SK-N-DZ (cell line): ENCODE measurements around the gene STAM. TPM values are rescaled to one million over a fixed set of nuclear protein-coding genes. Genes with fewer than 3 reads are reported as not detected.
"Not testable (repeated sequence)": the region's sequence is repeated elsewhere in the genome, so short reads cannot be mapped to it uniquely, and the experiment has no call there.

Source experiments
- DNase-seq: peaks from one replicate; pipeline ENCODE4 v3.0.0-alpha.2; 2015; ENCODE audit warnings: low spot score
- polyA plus RNA-seq, 2 experiments: library from polyadenylated mRNA; depleted of rRNA; stranded (reverse); fragments of >200 nt; gene quantifications; 2 replicates each; pipeline ENCODE4 v1.2.3, GENCODE V29; 2014

The STAM gene
- polyA plus RNA-seq (2014; cell fraction: cytosol; rRNA removed), result 15.4 and 18.8 TPM in 2 replicates
- 8.8 and 10.8 TPM in 2 replicates for polyA plus RNA-seq (2014; cell fraction: nucleus; rRNA removed)

DNA sequence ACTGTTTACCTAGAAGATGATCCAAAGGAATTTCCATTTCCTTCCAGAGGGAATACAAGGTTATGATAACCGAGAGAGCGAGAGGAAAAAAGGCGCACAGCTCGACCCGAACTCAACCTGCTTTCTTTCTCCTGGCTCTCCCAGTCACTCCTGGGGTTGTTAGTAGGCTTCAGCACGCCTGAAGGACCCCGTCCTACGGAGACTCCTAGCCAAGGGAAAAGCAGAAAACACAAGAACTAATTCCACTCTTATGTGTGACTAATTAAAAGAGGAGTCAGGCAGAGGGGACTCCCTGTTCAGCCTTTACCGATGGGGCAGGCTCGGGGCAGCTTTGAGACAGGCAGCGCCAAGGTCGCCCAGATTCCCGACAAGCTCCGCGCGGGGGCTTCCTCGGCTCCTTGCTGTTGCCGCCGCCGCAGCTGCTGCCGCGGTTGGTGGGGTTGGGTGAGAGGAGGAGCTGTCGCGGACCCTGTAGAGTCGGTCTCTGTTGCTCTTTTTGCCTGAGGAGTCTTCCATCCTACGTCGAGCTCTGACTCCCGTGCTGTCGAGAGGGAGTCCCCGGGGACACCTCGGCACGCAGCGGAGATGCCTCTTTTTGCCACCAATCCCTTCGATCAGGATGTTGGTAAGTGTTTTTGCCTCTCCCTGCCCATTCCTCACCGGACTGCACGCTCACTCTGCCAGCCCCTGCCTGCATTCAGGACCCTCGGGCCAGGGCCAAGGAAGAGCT lies at the start of gene STAM:
TSS of gene STAM (plus strand) at position 397 of the 730 bp plus-strand sequence. CDS start at position 586, 189 bp downstream.
- DNase-seq, result peak; percentile 90

DNA sequence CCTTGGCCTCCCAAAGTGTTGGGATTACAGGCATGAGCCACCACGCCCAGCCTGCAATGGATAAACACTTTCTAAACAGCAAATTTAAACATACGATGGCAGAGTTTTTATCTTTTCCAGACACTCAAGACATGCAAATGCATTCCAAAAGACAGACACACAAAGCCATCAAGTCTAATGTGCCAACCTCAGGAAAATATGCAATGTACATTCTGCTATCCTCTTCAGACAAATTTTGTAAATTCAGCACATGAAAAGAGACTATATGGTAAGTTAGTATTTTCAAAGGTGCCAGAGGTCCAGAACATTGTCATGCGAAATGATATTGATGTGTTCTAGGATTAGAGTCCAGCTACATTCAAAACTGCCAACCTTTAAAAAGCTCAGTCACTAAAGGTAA lies 46.6 kb upstream of the STAM start:
- DNase-seq, result no peak

DNA sequence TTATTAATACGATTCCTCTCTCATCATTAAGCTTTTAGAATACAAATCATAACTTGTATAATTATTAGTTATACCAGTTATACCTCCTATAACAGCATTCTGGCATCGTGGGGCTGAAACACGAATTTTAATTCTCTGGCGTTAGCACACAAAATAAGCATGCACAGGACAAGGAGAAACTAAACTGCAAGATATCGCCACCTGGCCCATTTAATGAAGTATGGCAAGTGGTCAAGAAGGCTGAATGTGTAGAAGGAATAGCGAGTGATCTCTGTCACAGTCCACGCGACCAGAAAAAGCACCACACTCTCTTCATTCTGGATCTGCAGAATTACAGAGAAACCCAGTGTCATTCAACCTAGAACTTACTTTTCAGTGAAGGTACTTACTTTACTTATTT lies 44.9 kb upstream of the STAM start:
- DNase-seq, result no peak

DNA sequence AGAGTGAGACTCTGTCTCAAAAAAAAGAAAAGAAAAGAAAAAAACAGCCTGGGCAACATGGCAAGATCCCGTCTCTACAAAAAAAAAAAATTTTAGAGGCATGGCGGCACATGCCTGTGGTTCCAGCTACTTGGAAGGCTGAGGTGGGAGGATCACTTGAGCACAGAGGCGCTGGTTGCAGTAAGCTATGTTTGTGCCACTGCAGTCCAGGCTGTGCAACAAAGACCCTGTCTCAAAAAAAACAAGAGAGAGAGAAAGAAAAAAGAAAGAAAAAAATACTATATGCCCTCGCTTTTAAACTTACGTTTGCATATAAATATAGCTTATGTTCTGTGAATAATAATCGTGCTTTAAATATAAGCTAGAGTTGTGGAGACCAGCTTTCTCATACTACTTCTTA lies 38.0 kb upstream of the STAM start:
- no peak for DNase-seq

DNA sequence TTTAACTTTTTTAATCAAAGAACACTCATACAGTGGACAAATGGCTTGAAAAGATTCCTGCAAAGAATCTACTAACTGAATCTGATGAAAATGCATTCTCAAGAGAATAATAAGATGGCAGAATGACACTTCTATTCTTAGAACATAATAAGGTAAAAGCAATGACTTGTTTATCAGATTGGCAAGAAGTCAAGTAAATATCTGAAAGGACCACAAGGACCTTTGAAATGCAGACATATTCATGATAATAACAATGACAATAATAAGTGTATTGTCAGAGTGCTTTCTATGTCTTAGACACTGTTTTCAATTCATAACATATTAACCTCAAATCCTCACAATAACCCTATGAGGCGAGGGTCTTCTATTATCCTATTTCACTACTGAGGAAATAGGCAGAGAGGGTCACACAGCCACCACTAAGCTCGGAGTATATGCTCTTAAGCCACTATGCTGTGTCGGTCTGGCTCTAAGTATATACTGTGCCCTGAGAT lies 37.4 kb upstream of the STAM start:
- DNase-seq, result no peak

DNA sequence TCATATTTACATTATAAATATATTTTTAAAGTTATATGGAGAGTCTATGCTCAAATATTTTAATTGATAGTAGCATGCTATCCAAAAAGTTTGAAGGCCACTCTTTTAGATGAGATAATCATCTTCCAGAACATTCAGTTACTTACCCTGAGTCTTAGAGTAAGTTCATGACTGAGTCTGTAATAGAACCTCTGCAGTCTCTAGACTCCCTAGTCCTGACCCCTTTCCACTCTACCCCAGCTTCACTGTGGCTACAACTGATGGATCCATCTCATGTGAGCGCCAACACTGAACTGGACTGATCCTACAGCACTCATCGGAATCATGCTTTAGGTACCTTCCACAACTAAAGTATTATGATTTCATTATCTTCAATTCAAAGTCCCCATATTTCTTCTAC lies 36.9 kb upstream of the STAM start:
- no peak for DNase-seq

DNA sequence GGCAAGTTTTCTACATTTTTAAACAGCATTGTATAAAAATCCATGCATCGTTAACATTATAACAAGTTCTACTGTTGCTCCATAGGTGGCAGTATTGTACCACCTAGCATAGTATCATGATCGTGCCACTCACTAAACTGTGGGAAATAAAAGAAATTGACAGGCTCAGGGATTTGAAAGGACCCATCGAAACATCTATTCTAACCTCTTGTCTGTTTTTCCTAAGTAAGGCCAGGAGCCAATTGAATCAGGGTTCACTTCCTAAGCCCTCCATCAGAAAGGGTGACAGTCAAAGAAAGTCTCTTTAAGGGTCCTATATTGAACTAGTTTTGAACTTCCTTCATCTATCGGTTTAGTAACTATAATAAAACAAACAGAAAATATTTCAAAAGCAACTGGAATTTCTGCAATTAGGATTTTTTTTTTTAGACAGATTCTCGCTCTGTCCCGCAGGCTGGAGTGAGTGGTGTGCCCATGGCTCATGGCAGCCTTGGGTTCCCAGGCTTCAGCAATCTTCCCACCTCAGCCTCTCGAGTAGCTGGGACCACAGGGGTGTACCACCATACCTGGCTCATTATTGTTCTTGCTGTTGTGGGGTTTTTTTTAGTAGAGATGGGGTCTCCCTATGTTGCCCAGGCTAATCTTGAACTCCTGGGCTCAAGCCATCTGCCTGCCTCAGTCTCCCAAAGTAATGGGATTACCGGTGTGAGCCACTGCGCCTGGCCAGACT lies 36.2 kb upstream of the STAM start:
- DNase-seq, result peak; percentile 38

DNA sequence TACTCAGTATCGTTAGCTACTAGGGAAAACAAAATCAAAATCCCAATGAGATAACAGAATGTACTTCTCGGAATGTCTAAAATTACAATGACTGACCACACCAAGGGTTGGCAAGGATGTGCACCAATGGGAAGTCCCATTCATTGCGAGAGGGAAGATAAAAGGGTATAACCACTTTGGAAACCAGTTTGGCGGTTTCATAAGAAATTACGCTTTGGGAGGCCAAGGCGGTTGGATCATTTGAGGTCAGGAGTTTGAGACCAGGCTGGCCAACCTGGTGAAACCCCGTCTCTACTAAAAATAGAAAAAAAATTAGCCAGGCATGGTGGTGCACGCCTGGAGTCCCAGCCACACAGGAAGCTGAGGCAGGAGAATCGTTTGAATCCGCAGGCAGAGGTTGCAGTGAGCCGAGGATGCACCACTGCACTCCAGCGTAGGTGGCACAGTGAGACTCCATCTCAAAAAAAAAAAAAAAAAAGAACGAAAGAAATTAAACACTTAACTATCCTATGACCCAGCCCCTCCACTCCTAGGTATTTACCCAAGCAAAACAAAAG lies 34.4 kb upstream of the STAM start:
- no peak for DNase-seq

DNA sequence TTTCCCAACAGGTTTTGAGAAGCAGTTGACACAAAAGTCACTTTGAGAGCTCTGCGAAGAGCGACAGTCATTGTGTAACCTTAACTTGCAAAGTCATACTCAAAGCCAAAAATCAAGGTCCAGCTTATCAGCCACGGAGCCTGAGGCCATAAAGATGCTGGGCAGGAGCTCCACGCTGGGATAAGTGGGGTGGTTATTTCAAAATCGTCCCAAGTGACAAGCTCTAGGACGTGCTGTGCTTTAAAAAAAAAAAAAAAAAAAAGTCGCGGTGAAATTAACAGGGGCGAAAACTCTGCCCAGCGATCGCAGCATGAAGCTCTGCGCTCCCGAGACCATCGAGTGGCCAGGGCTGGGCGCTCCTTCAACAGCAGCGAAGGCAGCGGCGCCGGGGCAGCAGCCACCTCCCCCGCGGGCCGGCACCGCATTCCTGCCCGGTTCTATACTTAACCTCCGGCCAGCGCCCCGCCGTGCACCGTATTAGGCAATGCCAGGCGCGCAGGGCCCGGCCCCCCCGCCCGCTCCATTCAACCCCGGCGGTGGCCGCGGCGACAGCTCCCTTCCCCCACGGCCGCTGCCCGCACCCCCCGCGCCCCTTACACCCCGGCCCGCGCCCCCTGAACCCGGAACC lies 27.4 kb upstream of the STAM start:
- DNase-seq, result peak; percentile 15

DNA sequence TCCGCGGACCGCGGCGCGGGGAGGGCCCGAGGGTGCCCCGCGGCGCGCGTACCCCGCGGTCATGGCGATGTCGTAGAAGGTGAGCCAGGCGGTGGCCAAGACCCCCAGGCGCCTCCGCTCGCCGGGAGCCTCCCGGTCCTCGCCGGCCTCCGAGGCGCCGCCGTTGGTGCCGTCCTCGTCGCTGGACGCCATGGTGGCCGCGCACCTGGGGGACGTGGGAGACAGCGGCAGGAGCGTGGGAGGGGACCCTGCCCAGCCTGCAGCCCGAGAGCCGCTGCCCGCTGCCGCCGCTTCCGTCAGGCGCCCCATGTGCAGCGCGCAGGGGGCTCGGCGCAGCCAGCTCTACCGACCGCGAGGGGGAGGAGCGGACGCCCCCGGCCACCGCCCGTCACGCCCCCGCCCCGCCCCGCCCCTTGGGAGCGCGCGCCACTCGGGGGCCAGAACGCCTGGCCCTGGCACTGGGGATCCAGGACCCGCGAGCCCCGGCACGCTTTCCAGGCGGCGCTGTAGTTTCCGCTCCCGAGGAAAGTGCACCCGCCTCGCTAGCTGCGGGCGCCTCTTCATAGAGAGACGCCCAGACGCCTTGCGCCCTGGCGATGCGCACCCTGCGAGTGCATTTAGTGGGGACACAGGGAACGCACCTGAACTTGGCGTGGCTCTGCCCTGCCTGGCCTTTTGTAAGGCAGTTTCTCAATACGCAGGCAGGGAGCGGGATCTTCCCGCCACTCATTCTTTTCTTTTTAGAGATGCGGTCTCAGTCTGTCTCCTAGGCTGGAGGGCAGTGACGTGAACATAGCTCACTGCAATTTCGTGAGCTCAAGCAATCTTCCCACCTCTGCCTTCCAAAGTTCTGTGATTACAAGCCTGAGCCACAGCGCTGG lies 26.7 kb upstream of the STAM start, which contains the start of gene HACD1:
TSS of gene HACD1 (minus strand) at position 344 of the 881 bp plus-strand sequence. CDS start at position 309, 35 bp downstream.
- DNase-seq, result peak; percentile 70

DNA sequence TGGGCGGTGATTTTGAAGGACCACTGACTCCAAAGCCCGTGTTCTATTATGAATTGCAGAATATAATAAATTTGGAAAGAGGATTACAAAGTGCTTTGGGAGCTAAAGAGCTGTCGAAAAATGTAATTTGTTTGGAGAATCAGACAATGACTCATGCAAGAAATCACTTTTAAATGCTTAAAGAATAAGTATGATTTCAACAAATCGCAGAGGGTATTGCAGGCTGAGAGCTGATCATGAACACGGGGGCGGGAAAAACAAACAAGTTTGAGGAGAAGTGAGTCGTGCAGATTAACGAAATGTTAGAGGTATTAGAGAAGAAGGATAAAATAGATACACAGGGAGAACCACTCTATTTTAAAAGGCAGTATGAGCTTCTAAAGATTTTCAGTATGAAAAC lies 21.9 kb upstream of the STAM start:
- no peak for DNase-seq

DNA sequence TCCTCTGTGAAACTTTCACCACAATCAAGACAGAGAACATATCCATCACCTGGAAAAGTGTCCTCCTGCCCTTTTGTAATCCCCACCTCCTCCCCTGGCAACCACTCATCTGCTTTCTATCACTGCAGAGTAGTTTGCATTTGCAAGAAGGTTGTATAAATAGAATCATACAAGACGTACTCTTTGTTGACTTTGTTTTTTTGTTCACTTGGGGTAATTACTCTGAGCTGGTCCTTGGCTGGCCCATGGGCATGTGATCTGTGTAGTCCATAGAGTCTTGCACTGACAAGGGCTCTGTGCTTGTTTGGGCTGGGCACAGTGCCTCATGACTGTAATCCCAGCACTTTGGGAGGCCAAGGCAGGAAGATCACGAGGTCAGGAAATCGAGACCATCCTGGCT lies 19.0 kb upstream of the STAM start:
- DNase-seq, result no peak

DNA sequence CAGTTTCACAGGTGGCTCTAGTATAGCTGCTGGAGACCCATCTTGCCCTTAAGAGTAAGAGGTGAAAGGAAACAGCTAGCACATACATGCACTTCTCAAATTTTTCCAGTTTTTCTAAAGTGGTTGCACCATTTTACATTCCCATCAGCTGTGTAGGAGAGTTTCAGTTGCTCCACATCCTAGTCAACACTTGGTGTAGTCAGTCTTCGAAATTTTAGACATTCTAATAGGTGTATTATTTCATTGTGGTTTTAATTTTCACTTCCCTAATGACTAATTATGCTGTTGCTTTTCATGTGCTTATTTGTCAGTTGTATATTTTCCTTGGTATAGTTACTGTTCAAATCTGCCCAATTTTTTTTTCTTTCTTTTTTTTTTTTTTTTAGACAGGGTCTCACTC lies 17.3 kb upstream of the STAM start:
- DNase-seq, result no peak

DNA sequence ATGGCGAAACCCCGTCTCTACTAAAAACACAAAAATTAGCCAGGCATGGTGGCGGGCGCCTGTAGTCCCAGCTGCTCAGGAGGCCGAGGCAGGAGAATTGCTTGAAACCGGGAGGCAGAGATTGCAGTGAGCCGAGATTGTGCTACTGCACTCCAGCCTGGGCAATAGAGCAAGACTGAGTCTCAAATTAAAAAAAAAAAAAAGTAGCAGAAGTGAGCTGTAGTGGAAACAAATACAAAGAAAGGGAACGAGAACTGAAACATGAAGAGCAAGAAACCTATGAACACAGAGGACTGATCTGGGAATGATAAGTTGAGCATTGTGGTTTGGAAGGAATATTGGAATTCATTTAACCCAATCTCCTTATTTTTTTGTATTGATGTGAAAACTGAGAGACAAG lies 11.4 kb upstream of the STAM start:
- DNase-seq, result not testable (repeated sequence)

DNA sequence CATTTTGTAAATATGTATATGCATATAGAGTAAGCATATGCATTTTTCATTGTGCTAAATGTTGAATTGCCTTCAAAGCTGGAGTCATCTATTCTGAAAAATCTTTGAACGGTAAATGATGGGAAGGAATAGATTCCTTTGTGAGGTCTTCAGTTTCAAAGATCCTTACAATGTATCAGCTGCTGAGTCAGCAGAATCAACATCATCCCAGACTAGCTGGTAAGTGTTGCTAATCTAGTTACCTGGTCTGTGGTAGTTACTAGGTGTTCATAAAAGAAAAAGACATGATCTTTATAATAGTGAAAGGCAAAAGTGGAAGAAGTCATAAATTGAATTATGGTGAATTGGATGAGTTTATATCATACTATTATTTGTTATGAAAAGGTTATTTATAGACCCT lies 10.6 kb upstream of the STAM start:
- DNase-seq, result no peak

DNA sequence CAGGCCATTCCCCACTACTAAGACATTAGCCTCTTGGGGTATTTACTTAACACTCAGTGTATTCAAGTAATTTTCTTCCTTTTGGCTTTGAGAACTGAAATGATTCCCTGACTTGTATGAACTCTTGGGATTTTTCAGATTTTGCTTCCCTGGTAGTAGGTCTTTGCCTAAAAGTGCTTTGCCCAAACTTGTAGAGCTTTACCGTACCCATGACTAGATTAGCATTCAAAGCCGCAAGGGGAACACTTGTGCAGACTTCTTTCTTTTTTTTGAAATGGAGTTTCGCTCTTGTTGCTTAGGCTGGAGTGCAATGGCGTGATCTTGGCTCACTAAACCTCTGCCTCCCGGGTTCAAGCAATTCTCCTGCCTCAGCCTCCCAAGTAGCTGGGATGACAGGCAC lies 6.1 kb upstream of the STAM start:
- no peak for DNase-seq

DNA sequence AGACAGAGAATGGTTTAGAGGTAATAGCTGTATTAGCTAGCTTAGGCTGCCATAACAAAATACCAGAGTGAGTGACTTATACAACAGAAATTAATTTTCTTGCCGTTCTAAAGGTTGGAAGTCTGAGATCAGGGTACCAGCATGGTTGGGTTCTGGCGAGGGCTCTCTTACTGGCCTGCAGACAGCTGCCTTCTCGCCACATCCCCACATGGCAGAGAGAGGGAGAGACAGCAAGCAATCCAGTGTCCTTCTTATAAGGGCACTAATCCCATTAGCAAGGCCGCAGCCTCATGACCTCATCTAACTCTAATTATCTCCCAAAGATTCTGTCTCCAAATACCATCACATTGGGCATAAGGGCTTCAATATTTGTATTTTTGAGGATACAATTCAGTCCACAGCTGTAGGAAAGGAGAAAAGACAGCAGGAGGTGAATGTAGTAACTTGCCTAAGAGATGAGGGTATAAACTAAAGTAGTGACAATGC lies 3.6 kb upstream of the STAM start:
- DNase-seq, result no peak

DNA sequence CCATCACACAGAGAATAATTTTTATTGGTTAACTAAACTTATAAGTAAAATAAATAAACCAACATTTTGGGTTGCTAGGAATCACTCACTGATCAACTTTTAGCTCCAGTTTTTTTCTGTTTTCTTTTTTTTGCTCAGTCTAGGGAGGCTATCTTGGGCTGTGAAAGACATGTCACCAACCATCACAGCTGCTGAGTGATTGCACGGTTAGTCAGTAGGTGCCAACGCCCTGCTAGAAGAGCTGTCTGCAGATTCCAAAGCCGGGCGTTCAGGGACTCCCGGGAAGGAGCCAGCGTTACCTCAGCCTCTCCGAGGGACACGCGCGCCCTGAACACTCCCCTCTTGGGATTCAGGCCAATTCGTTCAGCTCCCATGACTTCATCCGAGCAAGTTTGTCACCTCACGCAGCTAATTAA lies 604 bp upstream of the STAM start:
- no peak for DNase-seq

DNA sequence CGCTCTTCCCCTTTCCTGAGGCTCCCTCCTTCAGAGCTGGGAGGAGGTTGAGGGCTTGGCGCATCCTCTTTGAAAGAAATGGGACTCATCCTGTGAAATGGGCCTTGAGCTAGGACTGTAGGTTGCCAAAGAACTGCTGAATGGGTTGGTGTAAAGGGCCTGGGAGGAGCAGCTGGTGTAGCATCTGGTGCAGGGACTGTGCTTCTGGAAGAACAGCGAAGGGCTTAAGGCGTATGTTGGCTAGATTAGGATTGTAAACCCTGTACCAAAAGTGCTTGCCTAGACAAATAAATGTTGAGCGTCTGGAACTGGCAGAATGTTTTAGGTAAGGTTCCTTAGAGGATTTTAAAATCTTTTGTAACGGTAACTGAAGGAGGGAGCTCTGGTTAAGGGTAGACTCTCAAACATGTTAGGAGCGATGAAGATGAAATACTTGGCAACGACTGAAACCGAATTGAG lies 563 bp downstream of the STAM start:
- no peak for DNase-seq

DNA sequence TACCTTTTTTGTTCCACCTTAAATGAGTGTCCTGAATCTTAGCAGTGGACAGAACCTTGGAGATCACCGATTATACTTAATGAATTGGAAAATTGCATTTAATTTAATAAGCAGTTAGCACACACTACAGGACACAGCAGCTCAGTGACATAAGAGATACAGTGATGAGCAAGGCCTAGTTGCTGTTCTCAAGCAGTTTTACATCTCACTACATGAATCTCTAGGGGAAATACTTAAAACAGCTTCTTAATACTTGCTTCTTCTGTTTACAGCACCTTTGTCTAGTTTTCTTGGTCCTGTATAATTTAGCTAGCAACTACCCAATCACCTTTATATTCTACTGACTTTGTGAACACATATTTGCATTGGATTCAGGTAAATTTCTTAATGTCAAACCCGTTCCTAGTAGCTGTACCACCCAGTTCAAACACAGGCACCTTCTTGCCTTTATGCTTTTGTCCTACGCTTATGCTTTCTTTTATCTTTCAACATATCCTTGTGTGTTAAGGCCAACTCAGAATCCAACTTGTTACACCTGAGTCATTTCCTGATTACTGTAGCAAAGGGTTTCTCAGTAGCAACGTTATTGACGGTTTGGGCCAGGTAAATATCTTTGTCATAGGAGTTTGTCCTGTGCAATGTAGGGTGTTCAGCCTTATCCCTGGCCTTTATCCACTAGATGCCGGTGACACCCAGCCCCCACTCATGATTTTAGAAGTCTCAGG lies 1.8 kb downstream of the STAM start:
- peak; percentile 18 for DNase-seq
